ENCODE results near the gene CCL3.
"Not testable (repeated sequence)": the region's sequence is repeated elsewhere in the genome, so short reads cannot be mapped to it uniquely, and the experiment has no call there.

The CCL3 gene

DNA sequence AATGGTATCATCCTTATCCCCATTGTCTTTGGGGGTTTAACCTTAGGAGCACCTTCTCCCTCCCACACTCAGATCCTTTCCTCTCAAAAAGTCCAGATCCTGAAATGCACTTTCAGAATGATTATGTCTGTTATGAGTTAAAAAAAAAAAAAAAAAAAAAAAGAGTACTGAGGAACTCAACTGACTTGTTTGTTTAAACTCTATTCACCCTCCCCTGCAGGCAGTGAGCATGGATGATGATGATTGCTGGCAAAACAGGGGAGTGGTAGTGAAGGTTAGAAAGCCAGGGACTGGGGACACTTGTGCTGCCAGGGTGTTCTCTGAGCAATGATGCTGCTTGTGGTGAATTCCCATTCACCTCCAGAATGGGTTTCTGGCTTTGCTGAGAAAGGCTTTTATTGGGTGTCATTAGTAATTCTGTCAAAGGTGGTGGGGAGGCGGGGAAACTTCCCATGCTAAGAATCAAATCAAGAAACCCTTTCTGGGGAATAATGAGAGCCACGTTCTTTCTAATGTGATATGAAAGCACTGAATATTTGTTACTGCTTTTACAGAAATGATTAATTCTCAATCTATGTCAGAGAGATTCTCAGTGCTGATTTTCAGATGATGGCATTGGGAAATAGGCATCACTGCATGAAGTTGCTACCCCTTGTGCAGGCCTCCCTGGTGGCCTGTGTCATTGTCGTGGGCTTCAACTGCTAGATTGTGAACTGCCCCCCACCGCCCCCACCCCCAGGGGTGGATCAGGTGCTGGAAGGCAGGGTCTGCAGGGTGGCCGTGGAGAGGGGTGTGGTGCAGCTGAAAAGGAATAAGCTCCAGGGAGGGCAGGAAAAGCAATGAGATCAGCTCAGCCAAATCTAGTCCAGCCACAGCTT, 27.8 kb upstream of the CCL3 start:
- DNase-seq (ENCODE audit: low read depth) = no peak
- no peak overlapping the region for H3K4me3 ChIP-seq (ENCODE audit: control insufficient read depth, low read depth, low read length)
- TF ChIP-seq CTCF (conservative IDR thresholded peaks at IDR 0.05; ENCODE audit: control insufficient read depth, insufficient read depth, low read depth, low read length) = no peak

DNA sequence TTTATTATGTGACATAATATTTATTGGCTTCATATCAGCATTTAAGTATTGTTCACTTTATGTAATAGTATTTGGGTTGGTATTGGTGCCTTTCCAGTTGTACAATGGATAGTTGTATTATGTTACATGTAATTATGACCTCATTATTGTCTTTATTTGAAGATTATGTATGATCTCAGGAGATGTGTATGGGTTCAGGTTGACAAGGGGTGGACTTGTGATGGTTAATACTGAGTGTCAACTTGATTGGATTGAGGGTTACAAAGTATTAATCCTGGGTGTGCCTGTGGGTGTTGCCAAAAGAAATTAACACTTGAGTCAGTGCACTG, 25.7 kb upstream of the CCL3 start:
- DNase-seq (ENCODE audit: low read depth); H3K4me3 ChIP-seq (ENCODE audit: control insufficient read depth, low read depth, low read length): not testable (repeated sequence)

DNA sequence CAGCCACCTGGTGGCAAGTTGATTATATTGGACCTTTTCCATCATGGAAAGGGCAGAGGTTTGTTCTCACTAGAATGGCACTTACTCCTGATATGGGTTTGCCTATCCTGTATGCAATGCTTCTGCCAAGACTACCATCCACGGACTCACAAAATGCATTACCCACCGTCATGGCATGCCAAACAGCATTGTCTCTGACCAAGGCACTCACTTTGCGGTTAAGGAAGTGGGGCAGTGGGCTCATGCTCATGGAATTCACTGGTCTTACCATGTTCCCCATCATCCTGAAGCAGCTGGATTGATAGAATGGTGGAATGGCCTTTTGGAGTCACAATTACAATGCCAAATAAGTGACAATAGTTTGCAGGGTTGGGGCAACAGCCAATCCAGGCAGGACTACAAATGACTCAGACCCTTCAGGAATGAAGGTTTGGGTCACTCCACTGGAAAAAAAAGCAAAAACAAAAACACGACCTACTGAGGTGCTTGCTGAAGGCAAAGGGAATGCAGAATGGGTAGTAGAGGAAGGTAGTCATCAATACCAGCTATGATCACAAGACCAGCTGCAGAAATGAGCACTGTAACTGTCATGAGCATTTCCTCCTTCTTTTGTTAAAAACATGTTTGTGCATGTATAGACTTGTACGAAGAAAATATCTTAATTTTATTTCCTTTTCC, 25.2 kb upstream of the CCL3 start:
- DNase-seq (ENCODE audit: low read depth); H3K4me3 ChIP-seq (ENCODE audit: control insufficient read depth, low read depth, low read length): not testable (repeated sequence)

GRCh38 chr17:36113131-36113530, 23.2 kb upstream of the CCL3 start:
- H3K4me3 ChIP-seq (ENCODE audit: control insufficient read depth, low read depth, low read length); DNase-seq (ENCODE audit: low read depth): not testable (repeated sequence)

- DNase-seq (ENCODE audit: low read depth) = no peak
- H3K4me3 ChIP-seq (ENCODE audit: control insufficient read depth, low read depth, low read length) = no peak overlapping the region
- no peak for TF ChIP-seq CTCF (conservative IDR thresholded peaks at IDR 0.05; ENCODE audit: control insufficient read depth, insufficient read depth, low read depth, low read length)
Measured at GRCh38 chr17:36112572-36112971, 22.6 kb upstream of the CCL3 start.

GRCh38 chr17:36111068-36111490, 21.1 kb upstream of the CCL3 start:
- no peak for DNase-seq (ENCODE audit: low read depth)
- no peak overlapping the region for H3K4me3 ChIP-seq (ENCODE audit: control insufficient read depth, low read depth, low read length)
- TF ChIP-seq CTCF (conservative IDR thresholded peaks at IDR 0.05; ENCODE audit: control insufficient read depth, insufficient read depth, low read depth, low read length) = no peak

GRCh38 chr17:36108265-36108664, 18.3 kb upstream of the CCL3 start:
- not testable (repeated sequence) for DNase-seq (ENCODE audit: low read depth); H3K4me3 ChIP-seq (ENCODE audit: control insufficient read depth, low read depth, low read length)

- TF ChIP-seq CTCF (conservative IDR thresholded peaks at IDR 0.05; ENCODE audit: control insufficient read depth, insufficient read depth, low read depth, low read length) = no peak
- no peak overlapping the region for H3K4me3 ChIP-seq (ENCODE audit: control insufficient read depth, low read depth, low read length)
Measured at GRCh38 chr17:36107660-36108059, 17.7 kb upstream of the CCL3 start.

GRCh38 chr17:36106493-36106835, 16.5 kb upstream of the CCL3 start:
- DNase-seq (ENCODE audit: low read depth) = no peak
- H3K4me3 ChIP-seq (ENCODE audit: control insufficient read depth, low read depth, low read length) = no peak overlapping the region
- no peak for TF ChIP-seq CTCF (conservative IDR thresholded peaks at IDR 0.05; ENCODE audit: control insufficient read depth, insufficient read depth, low read depth, low read length)

More at GRCh38 chr17:36107660-36108059, 17.7 kb upstream of the CCL3 start:
- no peak for DNase-seq (ENCODE audit: low read depth)
